ENCODE data around the gene USP10.

Gene USP10

GRCh38 chr16:84766978-84767773, 67.4 kb downstream of the USP10 start:
- TF ChIP-seq GATA2 (IDR thresholded peaks at IDR 0.05; ENCODE audit: low read depth, low read length) (no peak), GATA3 (IDR thresholded peaks at IDR 0.05; ENCODE audit: low read depth, low read length) (no peak)

- TF ChIP-seq GATA2 (IDR thresholded peaks at IDR 0.05; ENCODE audit: low read depth, low read length) (peak; percentile 70), GATA3 (IDR thresholded peaks at IDR 0.05; ENCODE audit: low read depth, low read length) (peak; percentile 98)
Measured at GRCh38 chr16:84768061-84768807, 68.4 kb downstream of the USP10 start.

GRCh38 chr16:84768808-84769197, 69.0 kb downstream of the USP10 start:
- TF ChIP-seq GATA3 (IDR thresholded peaks at IDR 0.05; ENCODE audit: low read depth, low read length), result peak; percentile 82
- TF ChIP-seq GATA2 (IDR thresholded peaks at IDR 0.05; ENCODE audit: low read depth, low read length), result no peak

- TF ChIP-seq GATA3 (IDR thresholded peaks at IDR 0.05; ENCODE audit: low read depth, low read length), result no peak
- no peak for TF ChIP-seq GATA2 (IDR thresholded peaks at IDR 0.05; ENCODE audit: low read depth, low read length)
Measured at GRCh38 chr16:84769416-84769815, 69.6 kb downstream of the USP10 start.

- no peak for TF ChIP-seq GATA3 (IDR thresholded peaks at IDR 0.05; ENCODE audit: low read depth, low read length)
- TF ChIP-seq GATA2 (IDR thresholded peaks at IDR 0.05; ENCODE audit: low read depth, low read length), result no peak
Measured at GRCh38 chr16:84773312-84773711, 73.5 kb downstream of the USP10 start.

GRCh38 chr16:84774810-84775209, 75.0 kb downstream of the USP10 start:
- TF ChIP-seq GATA2 (IDR thresholded peaks at IDR 0.05; ENCODE audit: low read depth, low read length) (no peak), GATA3 (IDR thresholded peaks at IDR 0.05; ENCODE audit: low read depth, low read length) (no peak)

GRCh38 chr16:84775262-84775810, 75.5 kb downstream of the USP10 start:
- TF ChIP-seq GATA2 (IDR thresholded peaks at IDR 0.05; ENCODE audit: low read depth, low read length) (no peak), GATA3 (IDR thresholded peaks at IDR 0.05; ENCODE audit: low read depth, low read length) (no peak)

GRCh38 chr16:84777435-84777834, 77.6 kb downstream of the USP10 start:
- TF ChIP-seq GATA3 (IDR thresholded peaks at IDR 0.05; ENCODE audit: low read depth, low read length) (no peak), GATA2 (IDR thresholded peaks at IDR 0.05; ENCODE audit: low read depth, low read length) (no peak)

- TF ChIP-seq GATA3 (IDR thresholded peaks at IDR 0.05; ENCODE audit: low read depth, low read length) (no peak), GATA2 (IDR thresholded peaks at IDR 0.05; ENCODE audit: low read depth, low read length) (no peak)
Measured at GRCh38 chr16:84778720-84779119, 78.9 kb downstream of the USP10 start.

GRCh38 chr16:84780063-84780462, 80.3 kb downstream of the USP10 start:
- TF ChIP-seq GATA2 (IDR thresholded peaks at IDR 0.05; ENCODE audit: low read depth, low read length) (no peak), GATA3 (IDR thresholded peaks at IDR 0.05; ENCODE audit: low read depth, low read length) (no peak)

- TF ChIP-seq GATA2 (IDR thresholded peaks at IDR 0.05; ENCODE audit: low read depth, low read length) (no peak), GATA3 (IDR thresholded peaks at IDR 0.05; ENCODE audit: low read depth, low read length) (no peak)
Measured at GRCh38 chr16:84780544-84781376, 81.0 kb downstream of the USP10 start.

GRCh38 chr16:84782846-84783245, 83.0 kb downstream of the USP10 start:
- TF ChIP-seq GATA3 (IDR thresholded peaks at IDR 0.05; ENCODE audit: low read depth, low read length) (no peak), GATA2 (IDR thresholded peaks at IDR 0.05; ENCODE audit: low read depth, low read length) (no peak)

- TF ChIP-seq GATA3 (IDR thresholded peaks at IDR 0.05; ENCODE audit: low read depth, low read length) (no peak), GATA2 (IDR thresholded peaks at IDR 0.05; ENCODE audit: low read depth, low read length) (no peak)
Measured at GRCh38 chr16:84785843-84786581, 86.2 kb downstream of the USP10 start.
